ENCODE results near the gene ATF4.
A peak's percentile ranks its signal among the peaks of the same experiment; 100 is the strongest.

ATF4 gene

GRCh38 chr22:39528080-39528661 is 7.8 kb downstream of the ATF4 start:
- no peaks in the 10 kb centered on the region for H3K9me3 Mint-ChIP-seq
- DNase-seq (no peak), ATAC-seq (no peak)
- peak overlapping the region; percentile 75 to 95 for H3K4me3 Mint-ChIP-seq
- peak overlapping the region; percentile 38 to 79 for H3K27ac Mint-ChIP-seq
- peaks cover 88% of the 10 kb centered on the region for H3K4me1 Mint-ChIP-seq
- H3K27me3 Mint-ChIP-seq: no peaks in the 10 kb centered on the region

- peak overlapping the region in 1 of 2 donors; percentile 56 for H3K27ac Mint-ChIP-seq
- peaks cover 85% of the 10 kb centered on the region for H3K4me1 Mint-ChIP-seq
- H3K9me3 Mint-ChIP-seq: no peaks in the 10 kb centered on the region
- DNase-seq: peak; percentile 90 to 92
- H3K27me3 Mint-ChIP-seq: no peaks in the 10 kb centered on the region
- H3K4me3 Mint-ChIP-seq: peak overlapping the region; percentile 75 to 95
- peak; percentile 53 for ATAC-seq
Observed at GRCh38 chr22:39528681-39529486, 8.5 kb downstream of the ATF4 start.

- Mint-ChIP-seq H3K27ac (no peak overlapping the region), H3K27me3 (no peaks in the 10 kb centered on the region), H3K9me3 (no peaks in the 10 kb centered on the region), H3K4me1 (peaks cover 85% of the 10 kb centered on the region), H3K4me3 (peak overlapping the region; percentile 75 to 95)
- DNase-seq (no peak), ATAC-seq (no peak)
Observed at GRCh38 chr22:39529487-39529851, 9.1 kb downstream of the ATF4 start.

- Mint-ChIP-seq H3K27ac (no peak overlapping the region), H3K4me3 (peak overlapping the region; percentile 19 to 95), H3K9me3 (no peaks in the 10 kb centered on the region), H3K27me3 (no peaks in the 10 kb centered on the region), H3K4me1 (peaks cover 84% of the 10 kb centered on the region)
- DNase-seq (no peak), ATAC-seq (no peak)
Observed at GRCh38 chr22:39530116-39530515, 9.8 kb downstream of the ATF4 start.

- DNase-seq: no peak
- Mint-ChIP-seq H3K27me3 (no peaks in the 10 kb centered on the region), H3K4me1 (peaks cover 77% of the 10 kb centered on the region)
Observed at GRCh38 chr22:39530692-39531331, 10.4 kb downstream of the ATF4 start.

GRCh38 chr22:39532215-39533073 is 12.1 kb downstream of the ATF4 start, which contains the start of gene RPS19BP1:
Gene RPS19BP1, minus strand, starts transcription at chr22:39532748. Its CDS starts 10 bp downstream, at chr22:39532738.
- peak; percentile 88 for ATAC-seq
- H3K9me3 Mint-ChIP-seq: no peaks in the 10 kb centered on the region
- H3K4me1 Mint-ChIP-seq: peaks cover 61% of the 10 kb centered on the region
- H3K27ac Mint-ChIP-seq: peak within 1 kb of the TSS; percentile 93 to 97
- H3K27me3 Mint-ChIP-seq: no peaks in the 10 kb centered on the region
- DNase-seq: peak; percentile 98 to 99
- H3K4me3 Mint-ChIP-seq: peak within 1 kb of the TSS; percentile 87 to 95

More at GRCh38 chr22:39530692-39531331, 10.4 kb downstream of the ATF4 start:
- H3K9me3 Mint-ChIP-seq: no peaks in the 10 kb centered on the region
- no peak for ATAC-seq
- peak overlapping the region in 1 of 2 donors; percentile 29 for H3K27ac Mint-ChIP-seq
- peak overlapping the region; percentile 87 to 95 for H3K4me3 Mint-ChIP-seq

- DNase-seq (no peak), ATAC-seq (no peak)
- Mint-ChIP-seq H3K4me3 (peak overlapping the region; percentile 72 to 75), H3K4me1 (peaks cover 45% of the 10 kb centered on the region), H3K27me3 (no peaks in the 10 kb centered on the region), H3K27ac (no peak overlapping the region), H3K9me3 (no peaks in the 10 kb centered on the region)
Observed at GRCh38 chr22:39534092-39534506, 13.7 kb downstream of the ATF4 start.

- Mint-ChIP-seq H3K9me3 (no peaks in the 10 kb centered on the region), H3K4me1 (peaks cover 38% of the 10 kb centered on the region), H3K27ac (peak overlapping the region in 1 of 2 donors; percentile 76), H3K4me3 (peak overlapping the region; percentile 72 to 75), H3K27me3 (no peaks in the 10 kb centered on the region)
- DNase-seq (peak; percentile 81 to 84), ATAC-seq (peak; percentile 41)
Observed at GRCh38 chr22:39534591-39535356, 14.4 kb downstream of the ATF4 start.

- Mint-ChIP-seq H3K27me3 (no peaks in the 10 kb centered on the region), H3K9me3 (no peaks in the 10 kb centered on the region), H3K4me1 (peaks cover 32% of the 10 kb centered on the region), H3K27ac (no peak overlapping the region), H3K4me3 (no peak overlapping the region)
- DNase-seq: no peak
- ATAC-seq: no peak
Observed at GRCh38 chr22:39535357-39535725, 15.0 kb downstream of the ATF4 start.

GRCh38 chr22:39535831-39536449 is 15.6 kb downstream of the ATF4 start:
- H3K27me3 Mint-ChIP-seq: no peaks in the 10 kb centered on the region
- ATAC-seq: no peak

GRCh38 chr22:39536711-39537110 is 16.3 kb downstream of the ATF4 start:
- ATAC-seq: no peak
- Mint-ChIP-seq H3K27me3 (no peaks in the 10 kb centered on the region), H3K27ac (peak overlapping the region in 1 of 2 donors; percentile 12), H3K4me3 (no peak overlapping the region), H3K9me3 (no peaks in the 10 kb centered on the region), H3K4me1 (peaks cover 18% of the 10 kb centered on the region)
- no peak for DNase-seq

More at GRCh38 chr22:39535831-39536449, 15.6 kb downstream of the ATF4 start:
- peaks cover 26% of the 10 kb centered on the region for H3K4me1 Mint-ChIP-seq
- no peak overlapping the region for H3K27ac Mint-ChIP-seq
- no peak overlapping the region for H3K4me3 Mint-ChIP-seq
- no peak for DNase-seq
- H3K9me3 Mint-ChIP-seq: no peaks in the 10 kb centered on the region

- Mint-ChIP-seq H3K4me3 (no peak overlapping the region), H3K4me1 (peaks cover 15% of the 10 kb centered on the region), H3K9me3 (no peaks in the 10 kb centered on the region), H3K27me3 (peaks cover 3% of the 10 kb centered on the region), H3K27ac (no peak overlapping the region)
- DNase-seq (no peak), ATAC-seq (no peak)
Observed at GRCh38 chr22:39537975-39538374, 17.6 kb downstream of the ATF4 start.

- DNase-seq: no peak
- no peak overlapping the region for H3K27ac Mint-ChIP-seq
- peaks cover 26% of the 10 kb centered on the region for H3K4me1 Mint-ChIP-seq
- ATAC-seq: peak; percentile 61
- H3K27me3 Mint-ChIP-seq: peaks cover 45% of the 10 kb centered on the region
- H3K4me3 Mint-ChIP-seq: no peak overlapping the region
- H3K9me3 Mint-ChIP-seq: no peaks in the 10 kb centered on the region
Observed at GRCh38 chr22:39543095-39543494, 22.7 kb downstream of the ATF4 start.
